PC-9 (cell line): ENCODE results near the gene UBXN10. TPM values are rescaled to one million over a fixed set of nuclear protein-coding genes. Genes with fewer than 3 reads are reported as not detected.

Source experiments
- BruUV-seq: library from RNA; stranded (reverse); fragments of 400-500 nt; replicated peaks from 2 replicates; lab custom pipeline; 2021; lab: Mats Ljungman, UMichigan
- CTCF ChIA-PET: fragments of 300-600 bp; sonication (Branson Sonifier 250); formaldehyde crosslinking; loops from one replicate; lab custom pipeline; 2022; ENCODE audit warnings: antibody characterized with exemption; lab: Charles Lee
- POLR2A ChIA-PET: fragments of 300-600 bp; sonication (Branson Sonifier 250); formaldehyde crosslinking; loops from one replicate; lab custom pipeline; 2022; ENCODE audit warnings: antibody characterized with exemption; ENCODE audit not compliant: unreplicated experiment; lab: Charles Lee
- DNase-seq, 2 experiments: peaks; one replicate each; pipeline versions ENCODE4 v3.0.0 to v3.0.0-alpha.2; 2015 to 2022; ENCODE audit warnings: mixed read lengths in 1 of 2
- H2AFZ ChIP-seq: fragments of 200-600 bp; sonication (generic); 2 replicates; pipeline ENCODE4 v1.8.1; 2017; ENCODE audit warnings: antibody characterized with exemption
- H3F3A ChIP-seq: fragments of 200-600 bp; sonication (generic); 2 replicates; pipeline ENCODE4 v1.8.1; 2017; ENCODE audit warnings: antibody characterized with exemption, mild to moderate bottlenecking, low read depth; ENCODE audit not compliant: insufficient read depth
- H3K27ac ChIP-seq: fragments of 200-600 bp; sonication (generic); 2 replicates; pipeline ENCODE4 v1.6.1; 2016; ENCODE audit warnings: mixed run types
- H3K27me3 ChIP-seq: fragments of 200-600 bp; sonication (generic); 2 replicates; pipeline ENCODE4 v1.6.1; 2016; ENCODE audit warnings: low read depth, mixed run types; ENCODE audit not compliant: insufficient read depth
- H3K36me3 ChIP-seq: fragments of 200-600 bp; sonication (generic); 2 replicates; pipeline ENCODE4 v1.6.1; 2016; ENCODE audit warnings: low read depth, mixed run types
- H3K4me1 ChIP-seq: fragments of 200-600 bp; sonication (generic); replicated peaks from 2 replicates; pipeline ENCODE4 v1.6.1; 2016; ENCODE audit warnings: mixed run types; ENCODE audit not compliant: insufficient read depth
- H3K4me2 ChIP-seq: fragments of 200-600 bp; sonication (generic); 2 replicates; pipeline ENCODE4 v1.6.1; 2017; ENCODE audit warnings: mixed run types
- H3K4me3 ChIP-seq: fragments of 200-600 bp; sonication (generic); 2 replicates; pipeline ENCODE4 v1.6.1; 2016; ENCODE audit warnings: mixed run types
- H3K79me2 ChIP-seq: fragments of 200-600 bp; sonication (generic); 2 replicates; pipeline ENCODE4 v1.6.1; 2017; ENCODE audit warnings: low read depth, mixed run types
- H3K9me2 ChIP-seq: fragments of 200-600 bp; sonication (generic); 2 replicates; pipeline ENCODE4 v1.8.1; 2017; ENCODE audit warnings: mild to moderate bottlenecking; ENCODE audit not compliant: insufficient read depth
- H3K9me3 ChIP-seq: fragments of 200-600 bp; sonication (generic); 2 replicates; pipeline ENCODE4 v1.8.1; 2016; ENCODE audit warnings: low read depth; ENCODE audit not compliant: insufficient read depth
- H4K20me1 ChIP-seq: fragments of 200-600 bp; sonication (generic); 2 replicates; pipeline ENCODE4 v1.8.1; 2017; ENCODE audit not compliant: insufficient read depth
- CTCF ChIP-seq: fragments of 200-600 bp; sonication (generic); conservative IDR thresholded peaks from 2 replicates; pipeline ENCODE4 v1.6.1; 2017; ENCODE audit warnings: mixed run types, antibody characterized with exemption, mild to moderate bottlenecking, moderate library complexity
- EZH2 ChIP-seq: fragments of 200-600 bp; sonication (generic); IDR thresholded peaks from 2 replicates; pipeline ENCODE4 v1.8.0; 2017; ENCODE audit warnings: antibody characterized with exemption, low read depth
- intact Hi-C: fragments of 100-400 bp; cut with micrococcal nuclease; formaldehyde crosslinking; loops from one replicate; pipeline ENCODE4 v1.10.0; 2022; ENCODE audit not compliant: unreplicated experiment
- total RNA-seq: library from RNA; stranded (reverse); gene quantifications from 2 replicates; pipeline ENCODE4 v1.2.3, GENCODE V29; 2021

The UBXN10 gene
- total RNA-seq, 1 experiment from 2014 or later, result 11.9 TPM

DNA sequence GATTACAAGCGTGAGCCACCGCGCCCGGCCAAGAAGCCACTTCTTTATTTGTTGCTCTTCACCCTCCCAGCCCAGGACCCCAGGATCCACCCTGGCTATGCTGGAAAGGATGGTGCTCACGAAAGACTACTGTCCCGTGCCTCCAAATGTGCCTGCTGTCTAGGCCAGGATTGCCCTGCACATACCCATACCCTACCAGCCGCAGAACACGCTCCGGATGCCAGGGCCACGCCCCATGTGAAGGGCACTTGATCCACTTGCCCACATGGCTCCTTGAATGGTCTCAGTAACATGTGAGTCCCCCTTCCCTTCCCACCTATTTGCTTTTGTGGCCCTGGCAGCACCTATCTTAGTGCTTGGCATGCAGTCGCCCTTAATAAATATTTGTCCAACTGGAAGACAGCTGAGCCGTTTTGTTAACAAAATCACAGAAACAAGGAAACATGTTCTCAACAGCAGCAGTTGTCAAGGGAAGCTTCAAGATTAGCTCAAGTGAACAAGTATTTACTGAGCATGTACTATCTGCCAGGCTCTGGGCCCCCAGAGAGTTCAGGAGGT lies 13.8 kb upstream of the UBXN10 start:
- H3K27me3 ChIP-seq, result no peaks in the 10 kb centered on the region
- TF ChIP-seq EZH2 (no peak), CTCF (no peak)
- no peak overlapping the region for H3K27ac ChIP-seq
- no peak for DNase-seq
- CTCF ChIA-PET, result interaction anchor here (1.0 kb wide), 1 partner anchor 8 kb away, joined by 3 read pairs; no protein-coding TSS in a partner anchor
- no peaks in the 10 kb centered on the region for H3K9me3 ChIP-seq
- H3K36me3 ChIP-seq, result no peaks in the 10 kb centered on the region
- H3K9me2 ChIP-seq, result no peaks in the 10 kb centered on the region
- peaks cover 10% of the 10 kb centered on the region for H3K4me1 ChIP-seq
- intact Hi-C loops, result no loop called here
- no peak overlapping the region for H2AFZ ChIP-seq
- no TSS peak for BruUV-seq
- H3K4me3 ChIP-seq, result no peak overlapping the region
- H3K79me2 ChIP-seq, result 0 out of 2 replicates have a peak, but pooled peaks cover 2% of the 10 kb centered on the region
- no peaks in the 10 kb centered on the region for H3F3A ChIP-seq
- POLR2A ChIA-PET, result no interaction called here
- no peaks in the 10 kb centered on the region for H4K20me1 ChIP-seq
- no peak overlapping the region for H3K4me2 ChIP-seq

GRCh38 chr1:20174937-20175666 lies 10.8 kb upstream of the UBXN10 start:
- Histone ChIP-seq H3K27ac (no peak overlapping the region), H4K20me1 (no peaks in the 10 kb centered on the region), H3K36me3 (no peaks in the 10 kb centered on the region), H3K4me1 (peaks cover 16% of the 10 kb centered on the region), H3K79me2 (no peaks in the 10 kb centered on the region), H3K9me3 (no peaks in the 10 kb centered on the region), H3K27me3 (no peaks in the 10 kb centered on the region), H3K4me3 (no peak overlapping the region), H3K9me2 (no peaks in the 10 kb centered on the region), H3K4me2 (no peak overlapping the region), H3F3A (0 out of 2 replicates have a peak, but pooled peaks cover 5% of the 10 kb centered on the region), H2AFZ (no peak overlapping the region)
- BruUV-seq, result no TSS peak
- intact Hi-C loops, result no loop called here
- POLR2A ChIA-PET, result no interaction called here
- TF ChIP-seq EZH2, result no peak
- TF ChIP-seq CTCF, result no peak
- no peak for DNase-seq
- CTCF ChIA-PET, result no interaction called here

DNA sequence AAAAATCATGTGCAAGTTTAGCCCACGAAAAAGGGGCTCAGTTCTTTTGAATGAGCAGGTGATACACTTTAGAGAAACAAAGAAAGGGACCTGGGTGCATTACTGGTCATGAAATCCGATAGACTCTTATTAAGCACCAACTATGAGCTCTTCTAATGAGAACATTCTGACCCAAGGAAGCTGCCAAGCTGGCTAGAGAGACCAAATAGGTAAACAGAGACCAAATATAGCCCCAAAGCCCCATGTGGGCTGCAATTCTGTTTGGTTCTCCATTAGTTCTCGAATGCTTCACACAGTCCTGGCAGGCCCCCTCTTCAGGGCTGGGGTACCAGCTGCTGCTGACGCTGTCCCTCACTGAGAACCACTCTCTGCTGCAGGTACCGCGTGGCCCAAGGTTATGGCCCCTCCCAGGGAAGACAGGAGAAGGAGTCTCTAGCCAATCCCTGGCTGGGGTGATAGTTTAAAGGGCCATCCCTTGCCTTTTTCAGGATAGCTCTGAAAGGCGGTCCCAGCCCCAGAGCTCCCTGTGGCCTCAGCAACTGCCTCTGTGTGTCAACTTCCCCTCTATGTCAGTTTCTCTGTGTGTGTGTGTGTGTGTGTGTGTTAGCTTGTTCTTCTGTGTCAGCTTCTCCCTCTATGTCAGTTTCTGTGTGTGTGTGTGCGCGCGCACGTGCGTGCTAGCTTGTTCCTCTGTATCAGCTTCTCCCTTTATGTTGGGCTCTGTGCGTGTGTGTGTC lies 7.1 kb upstream of the UBXN10 start:
- H3K4me1 ChIP-seq, result peaks cover 29% of the 10 kb centered on the region
- no peaks in the 10 kb centered on the region for H3K27me3 ChIP-seq
- no peaks in the 10 kb centered on the region for H3K79me2 ChIP-seq
- POLR2A ChIA-PET, result no interaction called here
- H3K36me3 ChIP-seq, result no peaks in the 10 kb centered on the region
- no peak overlapping the region for H3K27ac ChIP-seq
- TF ChIP-seq CTCF, result no peak
- no peak for TF ChIP-seq EZH2
- no peaks in the 10 kb centered on the region for H4K20me1 ChIP-seq
- H3F3A ChIP-seq, result 0 out of 2 replicates have a peak, but pooled peaks cover 6% of the 10 kb centered on the region
- no peaks in the 10 kb centered on the region for H3K9me2 ChIP-seq
- CTCF ChIA-PET, result no interaction called here
- no peak overlapping the region for H3K4me2 ChIP-seq
- H2AFZ ChIP-seq, result no peak overlapping the region
- no peaks in the 10 kb centered on the region for H3K9me3 ChIP-seq
- BruUV-seq, result no TSS peak
- H3K4me3 ChIP-seq, result no peak overlapping the region
- no peak for DNase-seq
- intact Hi-C loops, result no loop called here
